HepG2 (cell line): ENCODE measurements around the gene ZBTB46. TPM values are rescaled to one million over a fixed set of nuclear protein-coding genes. Genes with fewer than 3 reads are reported as not detected.

Source experiments
- GFI1 ChIP-seq: sonication (generic); formaldehyde crosslinking; IDR thresholded peaks from 2 replicates; pipeline ENCODE4 v1.5.0; 2020; ENCODE audit warnings: missing genetic modification reagents, mild to moderate bottlenecking, borderline replicate concordance
- KMT2B ChIP-seq: IDR thresholded peaks from 2 replicates; pipeline ENCODE4 v1.6.1; 2016; ENCODE audit warnings: missing genetic modification reagents, missing compliant biosample characterization
- NFE2 ChIP-seq: sonication (generic); formaldehyde crosslinking; IDR thresholded peaks from 2 replicates; pipeline ENCODE4 v1.4.0; 2020; ENCODE audit warnings: missing genetic modification reagents
- NPAS2 ChIP-seq: sonication (generic); formaldehyde crosslinking; IDR thresholded peaks from 2 replicates; pipeline ENCODE4 v1.8.0; 2022; ENCODE audit warnings: mild to moderate bottlenecking, missing genetic modification reagents, borderline replicate concordance
- SAP130 ChIP-seq: IDR thresholded peaks from 2 replicates; pipeline ENCODE4 v1.6.1; 2016; ENCODE audit warnings: low read depth
- STAG1 ChIP-seq: sonication (generic); formaldehyde crosslinking; IDR thresholded peaks from 2 replicates; pipeline ENCODE4 v1.4.0; 2020; ENCODE audit warnings: missing genetic modification reagents
- ZFP1 ChIP-seq: IDR thresholded peaks from 2 replicates; pipeline ENCODE4 v1.6.1; 2016
- ZKSCAN8 ChIP-seq: IDR thresholded peaks from 2 replicates; pipeline ENCODE4 v1.6.1; 2016; ENCODE audit warnings: borderline replicate concordance, missing genetic modification reagents, missing compliant biosample characterization
- ZNF136 ChIP-seq: sonication (generic); formaldehyde crosslinking; IDR thresholded peaks from 2 replicates; pipeline ENCODE4 v1.8.1; 2022; ENCODE audit warnings: low read depth, mild to moderate bottlenecking, moderate library complexity, missing genetic modification reagents
- ZNF225 ChIP-seq: sonication (generic); formaldehyde crosslinking; IDR thresholded peaks from 2 replicates; pipeline ENCODE4 v1.4.0; 2020; ENCODE audit warnings: mild to moderate bottlenecking, missing genetic modification reagents
- ZNF614 ChIP-seq: IDR thresholded peaks from 2 replicates; pipeline ENCODE4 v1.6.1; 2018; ENCODE audit warnings: missing biosample characterization, missing genetic modification reagents, inconsistent platforms, borderline replicate concordance
- polyA plus RNA-seq, 8 experiments: library from polyadenylated mRNA; depleted of rRNA in 3 of 8; stranded (reverse) in 7 of 8; unstranded in 1 of 8; fragments of >200 nt; fragmentation: Illumina TruSeq in 4 of 8; extraction: Trizol in 4 of 8; gene quantifications; 2 replicates each; pipeline versions ENCODE4 v1.2.1 to v1.2.3, GENCODE V29; 2011 to 2016; ENCODE audit warnings: low read depth in 4 of 8, missing spikeins in 1 of 8, mixed read lengths in 1 of 8; ENCODE audit not compliant: insufficient read depth in 1 of 8
- total RNA-seq, 5 experiments: library from RNA; depleted of rRNA; stranded (reverse); fragments of >200 nt; fragmentation: Illumina TruSeq; extraction: Trizol; gene quantifications; 2 replicates each; pipeline ENCODE4 v1.2.3, GENCODE V29; 2016; ENCODE audit warnings: low read depth in 1 of 5
- TF ChIP-seq, protein P1 (sequence below): IDR thresholded peaks from 2 replicates; pipeline ENCODE4 v1.6.1; 2018; ENCODE audit warnings: missing genetic modification reagents
- TF ChIP-seq, protein P2 (sequence below): IDR thresholded peaks from 2 replicates; pipeline ENCODE4 v1.4.0; 2020; ENCODE audit warnings: mild to moderate bottlenecking, missing genetic modification reagents
- TF ChIP-seq, protein P3 (sequence below): sonication (generic); formaldehyde crosslinking; IDR thresholded peaks from 2 replicates; pipeline ENCODE4 v1.5.1; 2020; ENCODE audit warnings: missing genetic modification reagents, mild to moderate bottlenecking, borderline replicate concordance

Gene ZBTB46
- total and polyA plus RNA-seq, 2 of the 13 experiments (the other 11 are each of a cell fraction or from before 2014, with no cell fraction given) = 1.6 to 13.5 TPM

DNA sequence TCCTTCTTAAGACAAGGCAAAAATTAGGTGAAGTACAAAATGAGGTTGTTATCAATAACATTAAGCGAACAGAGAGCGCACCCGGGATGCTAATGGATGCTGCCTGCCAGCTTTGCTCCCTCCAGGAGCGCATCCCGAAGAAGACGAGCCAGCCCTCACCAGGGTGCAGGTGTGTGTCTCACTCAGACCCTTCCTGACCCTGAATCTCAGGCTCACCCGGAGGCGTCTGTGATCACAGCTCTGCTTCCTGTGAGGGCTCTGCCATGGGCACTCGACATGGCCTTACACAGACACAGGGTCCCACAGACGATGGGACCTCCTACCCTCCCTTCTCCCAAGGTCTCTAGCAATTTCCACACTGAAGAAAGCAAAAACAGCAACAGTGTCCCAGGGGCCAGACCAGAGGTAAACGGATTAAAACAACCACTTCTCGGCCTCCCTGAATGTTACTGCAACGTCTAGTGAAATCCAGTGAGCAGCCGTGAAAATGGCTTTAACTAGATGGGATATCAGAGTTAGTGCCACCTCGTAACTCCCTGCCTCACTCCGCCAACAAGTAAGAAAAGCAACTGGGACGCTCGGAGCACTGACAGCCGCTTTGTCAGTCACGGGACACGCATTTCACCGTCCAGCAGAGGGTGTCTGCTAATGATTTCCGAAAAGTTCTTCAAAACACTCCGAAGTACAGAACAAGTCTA lies 11.7 kb downstream of the ZBTB46 start (continued):
- TF ChIP-seq ZNF614 (CRISPR knock-in tag) (0 out of 2 replicates have a peak, but pooled peaks have one; percentile 55), NFE2 (CRISPR knock-in tag) (no peak), GFI1 (CRISPR knock-in tag) (no peak), ZNF225 (no peak), STAG1 (CRISPR knock-in tag) (peak; percentile 71), KMT2B (CRISPR knock-in tag) (peak; percentile 26; the same call in 1 of the 2 replicates), SAP130 (CRISPR knock-in tag) (peak; percentile 66), NPAS2 (CRISPR knock-in tag) (no peak), ZKSCAN8 (CRISPR knock-in tag) (0 out of 2 replicates have a peak, but pooled peaks have one; percentile 28), ZFP1 (CRISPR knock-in tag) (0 out of 2 replicates have a peak, but pooled peaks have one; percentile 13), ZNF136 (CRISPR knock-in tag) (no peak)
- TF ChIP-seq, protein P1, sequence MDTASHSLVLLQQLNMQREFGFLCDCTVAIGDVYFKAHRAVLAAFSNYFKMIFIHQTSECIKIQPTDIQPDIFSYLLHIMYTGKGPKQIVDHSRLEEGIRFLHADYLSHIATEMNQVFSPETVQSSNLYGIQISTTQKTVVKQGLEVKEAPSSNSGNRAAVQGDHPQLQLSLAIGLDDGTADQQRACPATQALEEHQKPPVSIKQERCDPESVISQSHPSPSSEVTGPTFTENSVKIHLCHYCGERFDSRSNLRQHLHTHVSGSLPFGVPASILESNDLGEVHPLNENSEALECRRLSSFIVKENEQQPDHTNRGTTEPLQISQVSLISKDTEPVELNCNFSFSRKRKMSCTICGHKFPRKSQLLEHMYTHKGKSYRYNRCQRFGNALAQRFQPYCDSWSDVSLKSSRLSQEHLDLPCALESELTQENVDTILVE (CRISPR knock-in tag) = peak; percentile 74; the same call in 1 of the 2 replicates
- TF ChIP-seq, protein P2, sequence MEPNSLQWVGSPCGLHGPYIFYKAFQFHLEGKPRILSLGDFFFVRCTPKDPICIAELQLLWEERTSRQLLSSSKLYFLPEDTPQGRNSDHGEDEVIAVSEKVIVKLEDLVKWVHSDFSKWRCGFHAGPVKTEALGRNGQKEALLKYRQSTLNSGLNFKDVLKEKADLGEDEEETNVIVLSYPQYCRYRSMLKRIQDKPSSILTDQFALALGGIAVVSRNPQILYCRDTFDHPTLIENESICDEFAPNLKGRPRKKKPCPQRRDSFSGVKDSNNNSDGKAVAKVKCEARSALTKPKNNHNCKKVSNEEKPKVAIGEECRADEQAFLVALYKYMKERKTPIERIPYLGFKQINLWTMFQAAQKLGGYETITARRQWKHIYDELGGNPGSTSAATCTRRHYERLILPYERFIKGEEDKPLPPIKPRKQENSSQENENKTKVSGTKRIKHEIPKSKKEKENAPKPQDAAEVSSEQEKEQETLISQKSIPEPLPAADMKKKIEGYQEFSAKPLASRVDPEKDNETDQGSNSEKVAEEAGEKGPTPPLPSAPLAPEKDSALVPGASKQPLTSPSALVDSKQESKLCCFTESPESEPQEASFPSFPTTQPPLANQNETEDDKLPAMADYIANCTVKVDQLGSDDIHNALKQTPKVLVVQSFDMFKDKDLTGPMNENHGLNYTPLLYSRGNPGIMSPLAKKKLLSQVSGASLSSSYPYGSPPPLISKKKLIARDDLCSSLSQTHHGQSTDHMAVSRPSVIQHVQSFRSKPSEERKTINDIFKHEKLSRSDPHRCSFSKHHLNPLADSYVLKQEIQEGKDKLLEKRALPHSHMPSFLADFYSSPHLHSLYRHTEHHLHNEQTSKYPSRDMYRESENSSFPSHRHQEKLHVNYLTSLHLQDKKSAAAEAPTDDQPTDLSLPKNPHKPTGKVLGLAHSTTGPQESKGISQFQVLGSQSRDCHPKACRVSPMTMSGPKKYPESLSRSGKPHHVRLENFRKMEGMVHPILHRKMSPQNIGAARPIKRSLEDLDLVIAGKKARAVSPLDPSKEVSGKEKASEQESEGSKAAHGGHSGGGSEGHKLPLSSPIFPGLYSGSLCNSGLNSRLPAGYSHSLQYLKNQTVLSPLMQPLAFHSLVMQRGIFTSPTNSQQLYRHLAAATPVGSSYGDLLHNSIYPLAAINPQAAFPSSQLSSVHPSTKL (CRISPR knock-in tag) = 0 out of 2 replicates have a peak, but pooled peaks have one; percentile 12
- TF ChIP-seq, protein P3, sequence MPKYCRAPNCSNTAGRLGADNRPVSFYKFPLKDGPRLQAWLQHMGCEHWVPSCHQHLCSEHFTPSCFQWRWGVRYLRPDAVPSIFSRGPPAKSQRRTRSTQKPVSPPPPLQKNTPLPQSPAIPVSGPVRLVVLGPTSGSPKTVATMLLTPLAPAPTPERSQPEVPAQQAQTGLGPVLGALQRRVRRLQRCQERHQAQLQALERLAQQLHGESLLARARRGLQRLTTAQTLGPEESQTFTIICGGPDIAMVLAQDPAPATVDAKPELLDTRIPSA (CRISPR knock-in tag) = no peak
